Adrenal gland (tissue), 12 donors: ENCODE data around the gene SPINK9. TPM values are rescaled to one million over a fixed set of nuclear protein-coding genes. Genes with fewer than 3 reads are reported as not detected.

Source experiments
- DNase-seq, 7 donors: peaks; one replicate each; pipeline ENCODE4 v3.0.0-alpha.2; 2019 to 2020
- H3K27ac ChIP-seq, 5 donors: fragments of 200-600 bp; sonication (generic) in 4 of 5; 1 replicate in 3 of 5; 2 replicates in 2 of 5; pipeline versions ENCODE4 v1.5.1 to v1.8.0; 2016 to 2020; ENCODE audit warnings: mild to moderate bottlenecking in 1 of 5
- H3K27me3 ChIP-seq: fragments of 200-600 bp; 2 replicates; pipeline ENCODE4 v1.8.0; 2021
- H3K36me3 ChIP-seq, 2 donors: fragments of 200-600 bp; replicated peaks in 1 of 2; 1 replicate in 1 of 2; 2 replicates in 1 of 2; pipeline versions ENCODE4 v1.5.1 to v1.8.0; 2018 to 2022
- H3K4me1 ChIP-seq, 2 donors: fragments of 200-600 bp; replicated peaks in 1 of 2; 1 replicate in 1 of 2; 2 replicates in 1 of 2; pipeline versions ENCODE4 v1.5.1 to v1.8.0; 2018 to 2021
- H3K4me3 ChIP-seq, 4 donors: fragments of 200-600 bp; sonication (generic) in 3 of 4; one replicate each; pipeline ENCODE4 v1.5.1; 2016 to 2018
- H3K9me3 ChIP-seq, 3 donors: fragments of 200-600 bp; sonication (generic) in 1 of 3; replicated peaks in 1 of 3; 1 replicate in 2 of 3; 2 replicates in 1 of 3; pipeline versions ENCODE4 v1.5.1 to v1.8.0; 2016 to 2021
- CTCF ChIP-seq, 6 experiments: fragments of 450-650 bp in 4 of 6; fragments of 200-600 bp in 2 of 6; sonication (generic) in 1 of 6; IDR thresholded peaks; 1 replicate in 5 of 6; 2 replicates in 1 of 6; pipeline versions ENCODE4 v1.5.1 to v1.8.0; 2016 to 2021; ENCODE audit warnings: antibody characterized with exemption in 6 of 6, mild to moderate bottlenecking in 2 of 6, moderate library complexity in 1 of 6
- POLR2A ChIP-seq, 2 donors: fragments of 450-650 bp; IDR thresholded peaks; one replicate each; pipeline ENCODE4 v1.6.1; 2017; ENCODE audit warnings: antibody characterized with exemption in 2 of 2, mild to moderate bottlenecking in 2 of 2, moderate library complexity in 1 of 2
- WGBS, 4 donors: extraction: QIAGEN DNeasy Blood & Tissue Kit in 2 of 4; methylation state at CpG; one replicate each; pipeline versions ENCODE4 v1.1.5 to v1.1.7; 2013 to 2017; 5-methylcytosine and 5-hydroxymethylcytosine counted together
- intact Hi-C, 2 donors: fragments of 100-400 bp; cut with DNase I; formaldehyde crosslinking; loops; one replicate each; pipeline versions ENCODE4 v1.14.1 to v1.15.0; 2022 to 2023
- polyA plus RNA-seq, 3 donors: library from polyadenylated mRNA; stranded (reverse); fragments of 200-250 nt in 2 of 3; fragments of 350-450 nt in 1 of 3; fragmentation: Illumina TruSeq in 1 of 3; extraction: RNeasy Lipid Tissue Mini Kit (QIAGEN cat#74804) in 1 of 3; gene quantifications; one replicate each; pipeline ENCODE4 v1.2.3, GENCODE V29; 2013 to 2014
- total RNA-seq, 9 donors: library from RNA; depleted of rRNA in 4 of 9; stranded (reverse); fragments of >200 nt in 4 of 9; fragments of 120-200 nt in 1 of 9; fragmentation: NEBNext Ultra II Directional in 1 of 9; extraction: Animal tissue kit (Norgen Biotek cat#: 25700) in 1 of 9; gene quantifications; one replicate each; pipeline versions ENCODE4 v1.1.0 to v1.2.4, GENCODE V29; 2013 to 2023
- donor health status: healthy with polysubstance abuse.
- donor health status: Bipolar disorder and iron deficiency.
- donor health status: DM: yes; HTN: yes; CAD: no.
- donor health status: DM: no; HTN: no; CAD: no.
- donor health status: DM: no; HTN: no; CAD: no.
- donor health status: DM: yes; HTN: yes; CAD: no.

SPINK9 gene
- total and polyA plus RNA-seq, 12 donors = 0.59 to 0.83 (median 0.78) TPM; not detected in 9

GRCh38 chr5:148309019-148309418, 26.3 kb upstream of the SPINK9 start:
- Histone ChIP-seq H3K4me3 (no peak overlapping the region), H3K4me1 (no peaks in the 10 kb centered on the region), H3K27ac (no peak overlapping the region), H3K9me3 (no peaks in the 10 kb centered on the region), H3K27me3 (no peaks in the 10 kb centered on the region), H3K36me3 (no peaks in the 10 kb centered on the region)
- DNase-seq = no peak
- TF ChIP-seq CTCF (IDR thresholded peaks at IDR 0.05) = no peak
- TF ChIP-seq POLR2A (IDR thresholded peaks at IDR 0.05) = no peak
- intact Hi-C loops = no loop called here
- 76 to 85% (median 81%) methylated on average over 3 of the region's 3 CpGs for WGBS, 4 donors

GRCh38 chr5:148309746-148310145, 25.6 kb upstream of the SPINK9 start:
- no peak overlapping the region for H3K4me3 ChIP-seq
- TF ChIP-seq CTCF (IDR thresholded peaks at IDR 0.05) (no peak), POLR2A (IDR thresholded peaks at IDR 0.05) (no peak)
- intact Hi-C loops = no loop called here

GRCh38 chr5:148311484-148311883, 23.9 kb upstream of the SPINK9 start:
- 66 to 74% (median 71%) methylated on average over 3 of the region's 3 CpGs for WGBS, 4 donors
- DNase-seq = no peak
- H3K4me1 ChIP-seq = no peaks in the 10 kb centered on the region
- no peak overlapping the region for H3K4me3 ChIP-seq
- H3K27me3 ChIP-seq = no peaks in the 10 kb centered on the region
- intact Hi-C loops = no loop called here
- H3K9me3 ChIP-seq = no peaks in the 10 kb centered on the region
- no peak overlapping the region for H3K27ac ChIP-seq
- TF ChIP-seq POLR2A (IDR thresholded peaks at IDR 0.05) (no peak), CTCF (IDR thresholded peaks at IDR 0.05) (no peak)
- no peaks in the 10 kb centered on the region for H3K36me3 ChIP-seq

More at GRCh38 chr5:148309746-148310145, 25.6 kb upstream of the SPINK9 start:
- Histone ChIP-seq H3K9me3 (no peaks in the 10 kb centered on the region), H3K27me3 (no peaks in the 10 kb centered on the region), H3K36me3 (no peaks in the 10 kb centered on the region), H3K4me1 (no peaks in the 10 kb centered on the region), H3K27ac (no peak overlapping the region)
- DNase-seq = no peak

- Histone ChIP-seq H3K9me3 (no peaks in the 10 kb centered on the region), H3K27ac (no peak within 1 kb of the TSS), H3K4me1 (no peaks in the 10 kb centered on the region), H3K4me3 (no peak within 1 kb of the TSS), H3K36me3 (no peaks in the 10 kb centered on the region), H3K27me3 (no peaks in the 10 kb centered on the region)
- TF ChIP-seq CTCF (IDR thresholded peaks at IDR 0.05) = no peak
- TF ChIP-seq POLR2A (IDR thresholded peaks at IDR 0.05) = no peak
- DNase-seq = no peak
- intact Hi-C loops = no loop called here
- WGBS, 4 donors = 77 to 87% (median 85%) methylated on average over 2 to 3 of the region's 3 CpGs
Observed at GRCh38 chr5:148312153-148312552, 23.2 kb upstream of the SPINK9 start, which contains the start of gene SPINK7. TSS of gene SPINK7 (plus strand) at chr5:148312423. CDS start at chr5:148312484, 61 bp downstream.
